Measurements from ENCODE around the gene CALB2. TPM values are rescaled to one million over a fixed set of nuclear protein-coding genes. Genes with fewer than 3 reads are reported as not detected.

The CALB2 gene
- total and polyA plus RNA-seq, 2 experiments from 2014 or later = 2.4 to 4.2 TPM

DNA sequence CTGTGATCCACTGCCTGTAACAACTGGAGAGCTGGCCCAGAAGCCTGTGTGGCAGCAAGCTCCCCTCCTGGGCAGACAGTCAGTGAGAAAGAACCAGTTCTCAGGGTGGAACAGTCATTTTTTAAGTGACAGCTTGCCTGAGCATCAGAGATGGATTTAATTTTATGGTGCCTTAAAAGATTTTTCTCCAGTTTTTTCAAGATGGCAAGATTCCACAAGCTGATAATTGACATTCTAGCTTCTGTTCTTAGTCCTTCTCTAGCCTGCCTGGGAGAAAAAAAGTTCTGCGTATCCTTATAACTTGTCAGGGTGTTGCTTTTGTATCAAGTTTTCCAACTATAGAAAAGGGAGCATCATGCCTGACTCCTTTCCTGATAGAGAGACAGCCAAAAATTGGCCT lies 21.2 kb downstream of the CALB2 start:
- Mint-ChIP-seq H3K36me3 (ENCODE audit: low read depth) (no peaks in the 10 kb centered on the region), H3K4me3 (no peak overlapping the region), H3K27ac (no peak overlapping the region), H3K9me3 (no peaks in the 10 kb centered on the region; the same call in 2 of the 3 replicates), H3K4me1 (no peaks in the 10 kb centered on the region; the same call in 2 of the 3 replicates), H3K27me3 (ENCODE audit: insufficient read depth, low read depth, poor library complexity) (peaks cover 11% of the 10 kb centered on the region)
- Histone ChIP-seq H3K9me2 (ENCODE audit: insufficient read depth) (peaks cover 4% of the 10 kb centered on the region; the same call in 1 of the 2 replicates), H3K79me2 (replicated peaks; ENCODE audit: insufficient read depth) (no peaks in the 10 kb centered on the region), H2AFZ (no peak overlapping the region), H3K27me3 (ENCODE audit: insufficient read depth) (no peaks in the 10 kb centered on the region), H3K4me3 (no peak overlapping the region), H3K4me1 (ENCODE audit: insufficient read depth) (peaks cover 4% of the 10 kb centered on the region; the same call in 1 of the 2 replicates), H3F3A (replicated peaks; ENCODE audit: low read depth) (no peaks in the 10 kb centered on the region), H4K20me1 (replicated peaks; ENCODE audit: insufficient read depth) (no peaks in the 10 kb centered on the region), H3K4me2 (no peak overlapping the region), H3K36me3 (ENCODE audit: insufficient read depth) (no peaks in the 10 kb centered on the region), H3K27ac (ENCODE audit: low read depth) (no peak overlapping the region)
- ATAC-seq (no peak), DNase-seq (ENCODE audit: low spot score) (no peak)
- TF ChIP-seq ETS1 (IDR thresholded peaks at IDR 0.05) (no peak), JUNB (IDR thresholded peaks at IDR 0.05; ENCODE audit: unreplicated experiment) (no peak), POLR2AphosphoS5 (IDR thresholded peaks at IDR 0.05; ENCODE audit: low read depth) (no peak), ZNF114 (CRISPR knock-in tag; IDR thresholded peaks at IDR 0.05) (no peak), CREB1 (CRISPR knock-in tag; IDR thresholded peaks at IDR 0.05; ENCODE audit: low read depth) (no peak), STAT1 (IDR thresholded peaks at IDR 0.05; ENCODE audit: unreplicated experiment) (no peak)

DNA sequence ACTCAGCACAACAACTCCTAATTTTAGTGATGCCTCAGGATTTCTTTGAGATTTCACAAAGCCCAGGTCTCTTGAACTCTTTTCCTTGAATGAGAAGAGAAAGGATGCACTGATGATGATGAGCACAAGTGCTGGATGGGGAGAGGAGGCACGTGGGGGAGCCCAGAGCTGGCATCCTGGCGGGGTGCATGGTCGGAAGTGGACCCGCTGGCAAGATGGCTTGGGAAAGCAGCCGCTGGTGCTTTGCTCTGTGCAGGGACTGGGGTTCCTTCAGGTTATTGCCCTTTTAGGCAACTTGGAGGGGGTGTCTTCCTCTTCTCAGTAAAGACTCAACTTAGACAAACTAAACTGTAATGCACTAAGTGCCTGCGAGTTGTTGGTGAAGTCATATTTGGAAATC lies 22.3 kb downstream of the CALB2 start:
- H3K27ac ChIP-seq (ENCODE audit: low read depth) = no peak overlapping the region
- H3K79me2 ChIP-seq (replicated peaks; ENCODE audit: insufficient read depth) = no peaks in the 10 kb centered on the region
- no peak overlapping the region; the same call in 1 of the 2 replicates for H3K27ac Mint-ChIP-seq
- H3K36me3 Mint-ChIP-seq (ENCODE audit: low read depth) = no peaks in the 10 kb centered on the region
- H2AFZ ChIP-seq = no peak overlapping the region
- H3K4me3 Mint-ChIP-seq = no peak overlapping the region
- ATAC-seq (no peak), DNase-seq (ENCODE audit: low spot score) (no peak)
- H3K9me3 Mint-ChIP-seq = no peaks in the 10 kb centered on the region; the same call in 2 of the 3 replicates
- H3F3A ChIP-seq (replicated peaks; ENCODE audit: low read depth) = no peaks in the 10 kb centered on the region
- H3K4me2 ChIP-seq = no peak overlapping the region
- peaks cover 12% of the 10 kb centered on the region for H3K4me1 ChIP-seq (ENCODE audit: insufficient read depth)
- H3K4me3 ChIP-seq = no peak overlapping the region
- H3K36me3 ChIP-seq (ENCODE audit: insufficient read depth) = no peaks in the 10 kb centered on the region
- H3K27me3 Mint-ChIP-seq (ENCODE audit: insufficient read depth, low read depth, poor library complexity) = peaks cover 11% of the 10 kb centered on the region
- H3K9me2 ChIP-seq (ENCODE audit: insufficient read depth) = peaks cover 4% of the 10 kb centered on the region; the same call in 1 of the 2 replicates
- no peaks in the 10 kb centered on the region for H4K20me1 ChIP-seq (replicated peaks; ENCODE audit: insufficient read depth)
- no peaks in the 10 kb centered on the region for H3K27me3 ChIP-seq (ENCODE audit: insufficient read depth)
- peaks cover 7% of the 10 kb centered on the region; the same call in 2 of the 3 replicates for H3K4me1 Mint-ChIP-seq
- TF ChIP-seq STAT1 (IDR thresholded peaks at IDR 0.05; ENCODE audit: unreplicated experiment) = no peak
- TF ChIP-seq ZNF462 (CRISPR knock-in tag; IDR thresholded peaks at IDR 0.05) = no peak
- TF ChIP-seq EZH2phosphoT487 (IDR thresholded peaks at IDR 0.05; ENCODE audit: unreplicated experiment) = no peak
- TF ChIP-seq, protein P1, sequence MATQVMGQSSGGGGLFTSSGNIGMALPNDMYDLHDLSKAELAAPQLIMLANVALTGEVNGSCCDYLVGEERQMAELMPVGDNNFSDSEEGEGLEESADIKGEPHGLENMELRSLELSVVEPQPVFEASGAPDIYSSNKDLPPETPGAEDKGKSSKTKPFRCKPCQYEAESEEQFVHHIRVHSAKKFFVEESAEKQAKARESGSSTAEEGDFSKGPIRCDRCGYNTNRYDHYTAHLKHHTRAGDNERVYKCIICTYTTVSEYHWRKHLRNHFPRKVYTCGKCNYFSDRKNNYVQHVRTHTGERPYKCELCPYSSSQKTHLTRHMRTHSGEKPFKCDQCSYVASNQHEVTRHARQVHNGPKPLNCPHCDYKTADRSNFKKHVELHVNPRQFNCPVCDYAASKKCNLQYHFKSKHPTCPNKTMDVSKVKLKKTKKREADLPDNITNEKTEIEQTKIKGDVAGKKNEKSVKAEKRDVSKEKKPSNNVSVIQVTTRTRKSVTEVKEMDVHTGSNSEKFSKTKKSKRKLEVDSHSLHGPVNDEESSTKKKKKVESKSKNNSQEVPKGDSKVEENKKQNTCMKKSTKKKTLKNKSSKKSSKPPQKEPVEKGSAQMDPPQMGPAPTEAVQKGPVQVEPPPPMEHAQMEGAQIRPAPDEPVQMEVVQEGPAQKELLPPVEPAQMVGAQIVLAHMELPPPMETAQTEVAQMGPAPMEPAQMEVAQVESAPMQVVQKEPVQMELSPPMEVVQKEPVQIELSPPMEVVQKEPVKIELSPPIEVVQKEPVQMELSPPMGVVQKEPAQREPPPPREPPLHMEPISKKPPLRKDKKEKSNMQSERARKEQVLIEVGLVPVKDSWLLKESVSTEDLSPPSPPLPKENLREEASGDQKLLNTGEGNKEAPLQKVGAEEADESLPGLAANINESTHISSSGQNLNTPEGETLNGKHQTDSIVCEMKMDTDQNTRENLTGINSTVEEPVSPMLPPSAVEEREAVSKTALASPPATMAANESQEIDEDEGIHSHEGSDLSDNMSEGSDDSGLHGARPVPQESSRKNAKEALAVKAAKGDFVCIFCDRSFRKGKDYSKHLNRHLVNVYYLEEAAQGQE (IDR thresholded peaks at IDR 0.05; ENCODE audit: unreplicated experiment) = no peak
- TF ChIP-seq CREB1 (CRISPR knock-in tag; IDR thresholded peaks at IDR 0.05; ENCODE audit: low read depth) = no peak
